VCaP (cell line): ENCODE measurements around the gene SH3PXD2A.
A peak's percentile ranks its signal among the peaks of the same experiment; 100 is the strongest.

Source experiments
- H3K27ac ChIP-seq: fragments of 450-650 bp; 2 replicates; pipeline ENCODE4 v1.5.1; 2017
- CTCF ChIP-seq: fragments of 450-650 bp; conservative IDR thresholded peaks from 2 replicates; pipeline ENCODE4 v1.5.1; 2017; ENCODE audit warnings: mild to moderate bottlenecking, moderate library complexity

The SH3PXD2A gene

DNA sequence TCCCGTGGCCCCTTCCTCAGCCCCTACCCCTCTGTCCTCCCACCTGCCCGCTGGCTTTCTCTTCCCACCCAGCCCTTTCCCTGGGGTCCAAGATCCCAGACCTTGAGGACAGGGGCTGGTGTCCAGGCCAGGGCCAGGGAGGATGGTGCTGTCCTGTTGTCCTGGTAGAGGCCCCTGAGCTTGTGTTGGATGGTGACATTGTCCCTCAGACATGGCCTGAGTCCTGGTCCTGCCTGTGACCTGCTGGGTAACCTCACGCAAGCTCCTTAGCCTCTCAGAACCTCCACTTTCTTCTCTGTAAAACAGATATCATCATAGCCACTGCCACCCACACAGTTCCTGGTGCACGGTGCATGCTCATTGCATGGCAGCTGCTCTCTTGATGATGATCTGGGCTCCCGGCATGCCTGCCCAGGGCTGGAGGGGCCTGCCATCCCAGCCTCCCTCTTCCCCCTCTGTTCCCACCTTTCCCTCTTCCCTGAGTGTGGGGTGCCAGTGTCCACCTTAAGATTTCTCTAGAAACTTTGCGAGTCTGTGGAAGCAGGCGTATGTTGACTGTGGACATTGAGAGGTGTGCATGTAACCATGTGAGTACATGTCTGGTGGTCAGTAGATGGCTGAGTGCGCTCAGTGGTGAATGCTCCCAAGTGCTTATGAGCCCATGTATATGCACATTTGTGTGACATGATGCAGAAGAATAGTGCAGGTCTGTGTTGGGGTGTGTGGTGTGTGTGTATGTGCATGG lies 301.5 kb downstream of the SH3PXD2A start:
- no peak for TF ChIP-seq CTCF

GRCh38 chr10:103552856-103553742 lies 302.3 kb downstream of the SH3PXD2A start:
- no peak overlapping the region for H3K27ac ChIP-seq
- TF ChIP-seq CTCF, result no peak

More for the DNA sequence above, 301.5 kb downstream of the SH3PXD2A start:
- H3K27ac ChIP-seq, result no peak overlapping the region

GRCh38 chr10:103551619-103552602 lies 303.5 kb downstream of the SH3PXD2A start:
- no peak overlapping the region for H3K27ac ChIP-seq
- no peak for TF ChIP-seq CTCF

DNA sequence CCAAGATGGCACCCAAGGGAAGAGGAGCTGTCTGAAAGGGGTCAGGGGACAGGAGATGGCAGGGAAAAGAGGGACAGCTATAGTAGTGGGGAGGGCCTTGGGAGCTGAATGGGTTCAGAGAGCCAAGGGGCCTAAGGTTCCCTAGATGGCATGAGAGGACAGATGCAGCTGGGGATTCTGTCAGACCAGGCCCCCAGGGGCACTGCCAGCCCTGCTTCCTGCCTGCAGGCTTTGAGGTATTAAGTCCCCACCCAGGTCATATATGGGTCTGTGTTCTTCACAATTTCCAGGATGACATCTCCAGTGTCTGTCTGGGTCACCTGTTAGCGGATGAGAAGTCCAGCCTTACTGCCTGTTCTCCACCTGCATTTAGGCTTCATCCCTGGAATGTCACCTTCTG lies 305.1 kb downstream of the SH3PXD2A start:
- peak overlapping the region; percentile 48; the same call in 1 of the 2 replicates for H3K27ac ChIP-seq
- TF ChIP-seq CTCF, result no peak

GRCh38 chr10:103549349-103549685 lies 306.1 kb downstream of the SH3PXD2A start:
- peak overlapping the region; percentile 48 for H3K27ac ChIP-seq
- TF ChIP-seq CTCF, result no peak

- TF ChIP-seq CTCF, result no peak
- H3K27ac ChIP-seq, result peak overlapping the region; percentile 48
These were observed 306.6 kb downstream of the SH3PXD2A start for GRCh38 chr10:103548581-103549348.
